K562 (cell line): ENCODE measurements around the gene TAF3. TPM values are rescaled to one million over a fixed set of nuclear protein-coding genes. Genes with fewer than 3 reads are reported as not detected.
A peak's percentile ranks its signal among the peaks of the same experiment; 100 is the strongest.

Experiments
- ATAC-seq: fragments of 200-7000 bp; cut with Tn5 transposase; 3 replicates; pipeline ENCODE4 v1.9.1; 2020; ENCODE audit warnings: moderate library complexity
- BruUV-seq: library from RNA; stranded (reverse); fragments of 400-500 nt; replicated peaks from 2 replicates; lab custom pipeline; 2021; lab: Mats Ljungman, UMichigan
- CTCF ChIA-PET: fragments of 300-600 bp; formaldehyde crosslinking; extraction: SDS; loops from one replicate; lab custom pipeline; 2021; ENCODE audit warnings: low intra/inter-chr PET ratio; lab: Yijun Ruan, JAX
- POLR2A ChIA-PET: fragments of 300-600, 350-650 bp; sonication (Branson Sonifier 250); formaldehyde crosslinking; extraction: SDS; loops from one replicate; lab custom pipeline; 2021; ENCODE audit warnings: antibody characterized with exemption, inconsistent platforms; lab: Yijun Ruan, JAX
- DNase-seq, 4 experiments: peaks; one replicate each; pipeline versions ENCODE4 v3.0.0 to v3.0.0-alpha.2; 2011 to 2018; ENCODE audit warnings: low spot score in 3 of 4, mixed read lengths in 3 of 4; ENCODE audit errors: extremely low read depth in 1 of 4
- FAIRE-seq: peaks from 2 replicates; lab custom pipeline; 2011; peaks lifted over from hg19 to GRCh38; lab: Jason Lieb, UNC
- H2AFZ ChIP-seq: 2 replicates; pipeline ENCODE4 v1.6.0; 2011; ENCODE audit warnings: low read depth, low read length, control low read depth, inconsistent platforms
- H3K27ac ChIP-seq: fragments of 200-600 bp; 3 replicates; pipeline ENCODE4 v1.8.0; 2011; ENCODE audit warnings: low read depth, mild to moderate bottlenecking, control low read depth, inconsistent platforms, low read length, moderate library complexity, mixed read lengths; ENCODE audit errors: extremely low read depth
- H3K27me3 ChIP-seq, 2 experiments: fragments of 300-600 bp in 1 of 2; 2 replicates in 1 of 2; 3 replicates in 1 of 2; pipeline versions ENCODE4 v1.6.0 to v1.8.0; 2011; ENCODE audit warnings: inconsistent platforms in 2 of 2, low read length in 2 of 2, mild to moderate bottlenecking in 1 of 2, mixed read lengths in 1 of 2, moderate library complexity in 1 of 2; ENCODE audit not compliant: control insufficient read depth in 2 of 2, insufficient read depth in 2 of 2
- H3K36me3 ChIP-seq: fragments of 300-600 bp; 3 replicates; pipeline ENCODE4 v1.8.0; 2011; ENCODE audit warnings: mild to moderate bottlenecking, low read length, inconsistent platforms; ENCODE audit not compliant: control insufficient read depth, insufficient read depth
- H3K4me1 ChIP-seq, 2 experiments: fragments of 200-600 bp in 1 of 2; replicated peaks in 1 of 2; 2 replicates in 1 of 2; 3 replicates in 1 of 2; pipeline versions ENCODE4 v1.5.1 to v1.8.0; 2011; ENCODE audit warnings: inconsistent platforms in 2 of 2, low read length in 2 of 2, mild to moderate bottlenecking in 1 of 2, mixed read lengths in 1 of 2, moderate library complexity in 1 of 2; ENCODE audit not compliant: control insufficient read depth in 2 of 2, insufficient read depth in 2 of 2
- H3K4me2 ChIP-seq: 2 replicates; pipeline ENCODE4 v1.6.1; 2011; ENCODE audit warnings: low read length, control low read depth, inconsistent platforms, mixed read lengths; ENCODE audit not compliant: insufficient read depth
- H3K4me3 ChIP-seq: fragments of 200-600 bp; sonication (generic), shearing (Covaris generic); 2 replicates; pipeline ENCODE4 v1.5.1; 2016; ENCODE audit warnings: control low read depth, inconsistent platforms
- H3K79me2 ChIP-seq: fragments of 200-600 bp; 3 replicates; pipeline ENCODE4 v1.8.0; 2011; ENCODE audit warnings: low read length, inconsistent platforms; ENCODE audit not compliant: control insufficient read depth, insufficient read depth
- H3K9ac ChIP-seq, 2 experiments: 2 replicates each; pipeline versions ENCODE4 v1.6.0 to v1.6.1; 2011; ENCODE audit warnings: low read depth in 2 of 2, low read length in 2 of 2, control low read depth in 1 of 2, inconsistent platforms in 1 of 2, mild to moderate bottlenecking in 1 of 2, mixed read lengths in 1 of 2; ENCODE audit not compliant: insufficient read depth in 1 of 2
- H3K9me1 ChIP-seq: one replicate; pipeline ENCODE4 v1.6.0; 2011; ENCODE audit warnings: inconsistent platforms, mild to moderate bottlenecking, low read length, moderate library complexity; ENCODE audit not compliant: control insufficient read depth, insufficient read depth
- H3K9me3 ChIP-seq: replicated peaks from 2 replicates; pipeline ENCODE4 v1.5.1; 2011; ENCODE audit warnings: low read depth, low read length, inconsistent platforms; ENCODE audit not compliant: control insufficient read depth, insufficient read depth
- H4K20me1 ChIP-seq: replicated peaks from 2 replicates; pipeline ENCODE4 v1.6.1; 2011; ENCODE audit warnings: low read length, inconsistent platforms, mixed read lengths; ENCODE audit not compliant: control insufficient read depth, insufficient read depth
- CBX3 ChIP-seq, 2 experiments: IDR thresholded peaks; 1 replicate in 1 of 2; 2 replicates in 1 of 2; pipeline ENCODE4 v1.6.1; 2012; ENCODE audit warnings: inconsistent platforms in 2 of 2, low read length in 2 of 2, borderline replicate concordance in 1 of 2, control low read depth in 1 of 2
- CBX5 ChIP-seq: IDR thresholded peaks from 2 replicates; pipeline ENCODE4 v1.6.1; 2014; ENCODE audit warnings: low read depth, borderline replicate concordance
- GATAD2B ChIP-seq: fragments of 450-650 bp; IDR thresholded peaks from 2 replicates; pipeline ENCODE4 v1.6.1; 2017; ENCODE audit warnings: mild to moderate bottlenecking, borderline replicate concordance
- HOMEZ ChIP-seq: fragments of 250-450 bp; sonication (Bioruptor Pico); IDR thresholded peaks from 2 replicates; pipeline ENCODE4 v1.4.0; 2020; ENCODE audit warnings: mild to moderate bottlenecking, moderate library complexity
- NR0B1 ChIP-seq: fragments of 450-650 bp; IDR thresholded peaks from one replicate; pipeline ENCODE4 v1.6.1; 2018; ENCODE audit warnings: mild to moderate bottlenecking, moderate library complexity; ENCODE audit not compliant: partially characterized antibody
- TRIM24 ChIP-seq, 2 experiments: fragments of 450-650 bp; IDR thresholded peaks; 2 replicates each; pipeline ENCODE4 v1.6.1; 2016
- TRIM28 ChIP-seq: fragments of 450-650 bp; IDR thresholded peaks from 2 replicates; pipeline ENCODE4 v1.6.1; 2017
- ZNF696 ChIP-seq: fragments of 250-450 bp; sonication (Bioruptor Pico); conservative IDR thresholded peaks from 2 replicates; pipeline ENCODE4 v1.4.0; 2020; ENCODE audit warnings: mild to moderate bottlenecking, moderate library complexity
- WGBS: fragments of 100-300 bp; shearing (Covaris generic); methylation state at CpG from one replicate; pipeline ENCODE4 v1.1.6; 2016; ENCODE audit warnings: low coverage, mixed read lengths; ENCODE audit not compliant: insufficient coverage; ENCODE audit errors: missing lambda C conversion rate; 5-methylcytosine and 5-hydroxymethylcytosine counted together
- in situ Hi-C: fragments of 300-500 bp; cut with MboI; formaldehyde crosslinking; loops from 4 replicates; pipeline ENCODE4 v1.15.0; 2018; ENCODE audit warnings: inconsistent platforms, mixed read lengths
- intact Hi-C: fragments of 100-400 bp; cut with micrococcal nuclease; formaldehyde crosslinking; loops from 2 replicates; pipeline ENCODE4 v1.14.2; 2022
- polyA plus RNA-seq, 8 experiments: library from polyadenylated mRNA; depleted of rRNA in 4 of 8; stranded (reverse) in 5 of 8; unstranded in 3 of 8; fragments of >200 nt; fragmentation: Nextera tagmentation in 2 of 8; fragmentation: Illumina TruSeq in 1 of 8; extraction: Ambion mirVana in 2 of 8; extraction: Trizol in 1 of 8; gene quantifications; 2 replicates each; pipeline versions ENCODE4 v1.2.1 to v1.2.3, GENCODE V29; 2011 to 2014; ENCODE audit warnings: inconsistent platforms in 1 of 8, missing spikeins in 1 of 8
- total RNA-seq, 7 experiments: library from RNA; depleted of rRNA in 6 of 7; stranded (reverse); fragments of >200 nt in 6 of 7; fragmentation: Illumina TruSeq in 2 of 7; extraction: Trizol in 2 of 7; gene quantifications; 2 replicates each; pipeline versions ENCODE4 v1.2.1 to v1.2.3, GENCODE V29; 2011 to 2021; ENCODE audit warnings: low replicate concordance in 1 of 7
- TF ChIP-seq, protein P1 (sequence below): fragments of 450-650 bp; formaldehyde crosslinking; IDR thresholded peaks from 2 replicates; pipeline ENCODE4 v1.4.0; 2020; ENCODE audit warnings: mild to moderate bottlenecking, moderate library complexity
- TF ChIP-seq, protein P2 (sequence below): fragments of 450-650 bp; IDR thresholded peaks from 2 replicates; pipeline ENCODE4 v1.6.1; 2018; ENCODE audit warnings: mild to moderate bottlenecking, low read depth; ENCODE audit not compliant: partially characterized antibody
- TF ChIP-seq, protein P3 (sequence below): sonication (generic); formaldehyde crosslinking; IDR thresholded peaks from 2 replicates; pipeline ENCODE4 v1.8.1; 2023; ENCODE audit warnings: mild to moderate bottlenecking, missing genetic modification reagents

Gene TAF3
- total and polyA plus RNA-seq, 9 of the 15 experiments (the other 6 are each of a cell fraction or from before 2014, with no cell fraction given), result 1.5 to 9.9 (median 4.1) TPM

DNA sequence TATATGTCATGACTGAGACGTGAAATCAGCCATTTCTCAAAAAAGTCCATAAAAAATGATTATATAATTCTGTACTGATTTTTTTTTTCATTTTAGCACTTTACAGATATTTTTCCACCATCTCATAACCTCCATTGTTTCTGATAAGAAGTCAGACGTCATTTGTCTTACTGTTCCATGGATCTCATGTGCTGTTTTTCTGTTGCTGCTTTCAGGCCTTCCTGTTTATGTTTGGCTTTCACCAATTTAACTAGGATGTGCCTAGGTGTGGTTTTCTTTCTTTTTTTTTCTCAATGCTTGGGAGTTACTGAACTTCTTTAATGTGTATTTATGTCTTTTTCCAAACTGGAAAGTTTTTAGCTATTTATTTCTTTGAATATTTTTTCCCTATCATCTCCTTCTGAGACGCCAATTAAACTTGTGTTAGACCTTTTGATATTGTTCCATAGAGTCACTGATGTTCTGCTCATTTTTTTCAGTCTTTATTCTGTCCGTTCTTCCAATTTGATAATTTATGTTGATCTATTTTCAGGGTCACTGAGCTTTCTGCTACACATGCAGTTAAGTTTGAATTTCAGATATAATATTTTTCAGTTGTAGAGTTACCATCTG lies 43.3 kb downstream of the TAF3 start:
- no peak overlapping the region for H3K27ac ChIP-seq
- TF ChIP-seq NR0B1 (no peak), TRIM28 (peak; percentile 89), GATAD2B (no peak), TRIM24 (IDR thresholded peaks at IDR 0.05) (peak in 1 of 2 experiments; percentile 49; a peak in 2 of 4 replicates), CBX5 (0 out of 2 replicates have a peak, but pooled peaks have one; percentile 63), ZNF696 (no peak), HOMEZ (CRISPR knock-in tag) (no peak), CBX3 (IDR thresholded peaks at IDR 0.05; ENCODE audit: borderline replicate concordance in 1 of 2, low read length in 2 of 2) (peak in 1 of 2 experiments; percentile 90; a peak in 2 of 3 replicates)
- TF ChIP-seq, protein P1, sequence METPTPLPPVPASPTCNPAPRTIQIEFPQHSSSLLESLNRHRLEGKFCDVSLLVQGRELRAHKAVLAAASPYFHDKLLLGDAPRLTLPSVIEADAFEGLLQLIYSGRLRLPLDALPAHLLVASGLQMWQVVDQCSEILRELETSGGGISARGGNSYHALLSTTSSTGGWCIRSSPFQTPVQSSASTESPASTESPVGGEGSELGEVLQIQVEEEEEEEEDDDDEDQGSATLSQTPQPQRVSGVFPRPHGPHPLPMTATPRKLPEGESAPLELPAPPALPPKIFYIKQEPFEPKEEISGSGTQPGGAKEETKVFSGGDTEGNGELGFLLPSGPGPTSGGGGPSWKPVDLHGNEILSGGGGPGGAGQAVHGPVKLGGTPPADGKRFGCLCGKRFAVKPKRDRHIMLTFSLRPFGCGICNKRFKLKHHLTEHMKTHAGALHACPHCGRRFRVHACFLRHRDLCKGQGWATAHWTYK (CRISPR knock-in tag), result no peak
- TF ChIP-seq, protein P2, sequence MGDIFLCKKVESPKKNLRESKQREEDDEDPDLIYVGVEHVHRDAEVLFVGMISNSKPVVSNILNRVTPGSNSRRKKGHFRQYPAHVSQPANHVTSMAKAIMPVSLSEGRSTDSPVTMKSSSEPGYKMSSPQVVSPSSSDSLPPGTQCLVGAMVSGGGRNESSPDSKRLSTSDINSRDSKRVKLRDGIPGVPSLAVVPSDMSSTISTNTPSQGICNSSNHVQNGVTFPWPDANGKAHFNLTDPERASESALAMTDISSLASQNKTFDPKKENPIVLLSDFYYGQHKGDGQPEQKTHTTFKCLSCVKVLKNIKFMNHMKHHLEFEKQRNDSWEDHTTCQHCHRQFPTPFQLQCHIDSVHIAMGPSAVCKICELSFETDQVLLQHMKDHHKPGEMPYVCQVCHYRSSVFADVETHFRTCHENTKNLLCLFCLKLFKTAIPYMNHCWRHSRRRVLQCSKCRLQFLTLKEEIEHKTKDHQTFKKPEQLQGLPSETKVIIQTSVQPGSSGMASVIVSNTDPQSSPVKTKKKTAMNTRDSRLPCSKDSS, result peak; percentile 60
- TF ChIP-seq, protein P3, sequence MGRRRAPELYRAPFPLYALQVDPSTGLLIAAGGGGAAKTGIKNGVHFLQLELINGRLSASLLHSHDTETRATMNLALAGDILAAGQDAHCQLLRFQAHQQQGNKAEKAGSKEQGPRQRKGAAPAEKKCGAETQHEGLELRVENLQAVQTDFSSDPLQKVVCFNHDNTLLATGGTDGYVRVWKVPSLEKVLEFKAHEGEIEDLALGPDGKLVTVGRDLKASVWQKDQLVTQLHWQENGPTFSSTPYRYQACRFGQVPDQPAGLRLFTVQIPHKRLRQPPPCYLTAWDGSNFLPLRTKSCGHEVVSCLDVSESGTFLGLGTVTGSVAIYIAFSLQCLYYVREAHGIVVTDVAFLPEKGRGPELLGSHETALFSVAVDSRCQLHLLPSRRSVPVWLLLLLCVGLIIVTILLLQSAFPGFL, result no peak
- ChIA-PET CTCF (no interaction called here), POLR2A (no interaction called here)
- H3K9me3 ChIP-seq, result peaks cover 2% of the 10 kb centered on the region; the same call in 1 of the 2 replicates
- no peaks in the 10 kb centered on the region; a peak in 1 of 5 replicates for H3K4me1 ChIP-seq
- intact Hi-C loops, result no loop called here
- no peaks in the 10 kb centered on the region; the same call in 2 of the 3 replicates for H3K36me3 ChIP-seq
- ATAC-seq (no peak), DNase-seq (no peak), FAIRE-seq (no peak)
- no peaks in the 10 kb centered on the region for H3K9me1 ChIP-seq
- no peaks in the 10 kb centered on the region for H3K27me3 ChIP-seq
- no peak overlapping the region for H3K4me3 ChIP-seq
- WGBS, result 63% methylated on average over 4 of the region's 4 CpGs
- H2AFZ ChIP-seq, result no peak overlapping the region
- H4K20me1 ChIP-seq, result no peaks in the 10 kb centered on the region
- BruUV-seq, result no TSS peak
- no peak overlapping the region for H3K4me2 ChIP-seq
- no peak overlapping the region for H3K9ac ChIP-seq
- in situ Hi-C loops, result loop anchor here (10.0 to 25.0 kb wide), 3 partner anchors 1051 to 1443 kb away; no protein-coding TSS in a partner anchor
- H3K79me2 ChIP-seq, result peaks cover 22% of the 10 kb centered on the region; the same call in 1 of the 3 replicates
